ENCODE results near the gene KATNIP. TPM values are rescaled to one million over a fixed set of nuclear protein-coding genes. Genes with fewer than 3 reads are reported as not detected.

KATNIP gene
- total RNA-seq, result 14.2 and 17.0 TPM in 2 replicates

DNA sequence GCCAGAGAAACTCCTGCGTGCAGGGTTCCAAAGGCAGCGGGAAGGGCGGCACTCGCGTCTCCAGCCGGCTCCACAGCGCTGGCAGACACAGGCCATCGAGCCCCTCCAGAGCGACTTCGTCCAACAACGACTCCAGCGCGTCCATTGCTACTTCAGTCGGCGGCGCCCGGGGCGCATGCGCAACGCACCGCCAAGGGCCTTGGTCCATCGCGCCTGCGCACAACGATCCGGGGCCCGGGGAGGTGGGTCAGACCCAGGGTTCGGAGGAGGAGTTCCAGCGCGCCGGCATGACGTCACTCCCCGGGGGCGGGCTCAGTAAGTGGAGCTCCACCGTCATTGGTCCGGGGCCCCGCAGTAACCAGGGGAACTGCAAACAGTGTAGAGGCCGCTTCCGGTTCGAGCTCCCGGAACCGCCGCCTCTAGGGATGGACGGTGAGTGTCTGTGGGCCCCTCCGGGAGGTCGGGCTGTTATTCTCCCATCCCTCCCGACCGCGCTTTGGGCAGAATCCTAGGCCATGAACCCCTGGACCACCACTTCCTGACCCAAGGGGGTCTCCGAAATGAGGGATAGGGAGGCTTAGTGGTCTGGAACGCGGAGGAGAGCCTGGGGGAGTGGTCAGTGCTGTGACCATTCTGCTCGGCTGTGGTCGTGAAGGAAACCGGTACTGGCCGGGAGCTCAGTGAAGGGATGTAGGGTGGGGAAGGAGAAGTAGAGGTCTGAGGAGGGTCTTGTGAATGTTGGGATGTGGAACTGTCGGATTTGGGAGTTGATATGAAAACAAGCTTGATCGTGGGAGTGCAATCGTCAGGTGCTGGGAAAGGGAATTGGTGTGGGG is at the start of gene KATNIP, which contains the start of gene GTF3C1:
KATNIP (plus strand) TSS at position 399 of the 836 bp plus-strand sequence; CDS start at position 426, 27 bp downstream.
GTF3C1 (minus strand) TSS at position 168 of the 836 bp plus-strand sequence; CDS start at position 145, 23 bp downstream.
- Mint-ChIP-seq H3K36me3 (ENCODE audit: low read depth) (peaks cover 15% of the 10 kb centered on the region), H3K27me3 (ENCODE audit: low read depth) (no peaks in the 10 kb centered on the region), H3K4me1 (ENCODE audit: low read depth) (peaks cover 27% of the 10 kb centered on the region), H3K4me3 (ENCODE audit: low read depth) (peak within 1 kb of the TSS; percentile 97), H3K27ac (peak within 1 kb of the TSS; percentile 91), H3K9me3 (no peaks in the 10 kb centered on the region)
- intact Hi-C loops (cut with micrococcal nuclease), result loop anchor here (5.0 kb wide), 1 partner anchor 348 kb away; the partner anchor contains the start of gene KDM8
- peak; percentile 100 for DNase-seq (ENCODE audit: low spot score)

DNA sequence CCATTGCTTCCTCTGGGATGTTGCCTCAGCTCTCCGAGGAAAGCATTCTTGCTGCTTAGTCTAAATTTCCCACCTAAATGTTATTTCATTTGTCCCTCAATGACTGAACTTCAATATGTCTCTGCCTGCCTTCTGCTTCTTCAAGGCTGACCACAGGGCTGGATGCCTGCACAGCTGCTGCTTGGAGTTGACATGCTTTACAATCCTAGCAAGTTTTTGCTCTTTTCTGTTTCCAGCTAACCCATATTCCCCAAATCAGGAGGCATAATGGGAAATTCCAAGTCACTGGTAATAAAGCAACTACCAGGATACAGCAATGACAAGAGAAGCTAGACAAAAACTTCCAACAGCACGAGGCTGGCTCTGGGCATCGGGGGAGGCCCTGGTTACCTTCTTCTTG is 49.1 kb upstream of the KATNIP start:
- Mint-ChIP-seq H3K27me3 (ENCODE audit: low read depth) (no peaks in the 10 kb centered on the region), H3K4me1 (ENCODE audit: low read depth) (no peaks in the 10 kb centered on the region), H3K9me3 (no peaks in the 10 kb centered on the region), H3K36me3 (ENCODE audit: low read depth) (peaks cover 66% of the 10 kb centered on the region), H3K4me3 (ENCODE audit: low read depth) (no peak overlapping the region), H3K27ac (no peak overlapping the region)
- no peak for DNase-seq (ENCODE audit: low spot score)
- intact Hi-C loops (cut with micrococcal nuclease), result no loop called here

DNA sequence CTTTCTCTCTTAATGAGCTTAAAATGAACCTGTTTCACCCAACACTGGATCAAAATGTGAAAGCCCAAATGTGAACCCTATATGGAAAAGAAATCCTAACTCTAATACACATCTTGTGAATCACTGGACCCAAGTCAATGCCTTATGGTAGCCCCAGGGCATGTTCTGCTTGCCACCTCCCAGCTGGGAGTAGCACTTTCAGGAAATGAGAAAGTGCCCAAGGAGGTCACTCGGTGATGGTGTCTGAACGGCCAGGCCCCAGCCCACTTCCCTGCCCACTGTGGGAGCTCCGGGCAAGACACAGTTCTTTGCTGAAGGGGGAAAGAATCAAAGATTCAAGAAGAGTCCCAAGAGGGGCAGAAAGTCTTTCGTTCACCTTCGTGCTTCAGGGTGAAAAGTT is 46.3 kb upstream of the KATNIP start:
- H3K27ac Mint-ChIP-seq, result no peak overlapping the region

DNA sequence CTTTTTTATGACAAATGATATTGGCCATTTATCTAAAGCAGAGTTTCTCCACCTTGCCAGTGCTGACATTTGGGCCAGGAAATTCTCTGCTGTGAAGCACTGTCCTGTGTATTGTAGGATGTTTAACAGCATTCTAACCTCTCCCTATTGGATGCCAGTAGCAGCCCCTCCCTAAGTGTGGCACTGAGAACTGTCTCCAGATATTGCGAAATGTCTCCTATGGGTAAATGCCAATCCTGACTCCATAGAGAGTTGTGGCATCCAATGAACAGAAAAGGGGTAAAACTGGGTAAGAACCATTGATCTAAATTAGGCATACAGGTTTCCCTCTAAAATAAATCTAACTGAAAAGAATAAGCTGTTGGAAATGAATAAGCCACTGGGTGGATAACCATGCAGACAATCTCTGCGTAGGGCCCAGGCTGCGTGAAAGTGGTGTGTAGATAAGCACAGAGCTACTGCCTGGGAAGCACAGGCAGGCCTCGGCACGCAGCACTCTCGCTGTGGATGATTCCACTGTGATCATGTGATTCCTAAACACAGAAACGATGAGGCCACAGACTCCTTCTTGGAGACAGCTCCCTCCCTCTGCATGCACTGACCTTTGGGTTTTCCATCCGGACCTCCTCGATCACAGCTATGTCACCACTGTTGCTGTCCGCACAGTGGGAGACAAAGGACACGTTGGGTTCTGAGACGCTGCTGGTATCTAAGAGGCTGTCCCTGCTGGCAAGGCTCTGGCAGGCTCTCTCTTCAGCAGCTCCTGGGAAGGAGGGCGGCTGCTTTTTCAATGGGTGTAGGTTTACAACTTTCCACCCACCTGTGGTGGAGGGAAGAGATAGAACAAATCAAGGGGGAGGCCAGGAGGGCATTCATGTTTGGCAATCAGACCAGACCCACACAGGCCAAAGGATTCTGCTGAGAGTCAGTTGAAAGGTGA is 44.4 kb upstream of the KATNIP start:
- Mint-ChIP-seq H3K36me3 (ENCODE audit: low read depth) (peaks cover 64% of the 10 kb centered on the region), H3K27ac (no peak overlapping the region), H3K27me3 (ENCODE audit: low read depth) (no peaks in the 10 kb centered on the region), H3K4me1 (ENCODE audit: low read depth) (no peaks in the 10 kb centered on the region), H3K4me3 (ENCODE audit: low read depth) (no peak overlapping the region), H3K9me3 (no peaks in the 10 kb centered on the region)
- DNase-seq (ENCODE audit: low spot score), result no peak
- intact Hi-C loops (cut with micrococcal nuclease), result no loop called here

More for the DNA sequence above, 46.3 kb upstream of the KATNIP start:
- intact Hi-C loops (cut with micrococcal nuclease), result no loop called here
- H3K9me3 Mint-ChIP-seq, result no peaks in the 10 kb centered on the region
- peaks cover 69% of the 10 kb centered on the region for H3K36me3 Mint-ChIP-seq (ENCODE audit: low read depth)
- no peak for DNase-seq (ENCODE audit: low spot score)
- no peaks in the 10 kb centered on the region for H3K4me1 Mint-ChIP-seq (ENCODE audit: low read depth)
- H3K27me3 Mint-ChIP-seq (ENCODE audit: low read depth), result no peaks in the 10 kb centered on the region
- H3K4me3 Mint-ChIP-seq (ENCODE audit: low read depth), result no peak overlapping the region

DNA sequence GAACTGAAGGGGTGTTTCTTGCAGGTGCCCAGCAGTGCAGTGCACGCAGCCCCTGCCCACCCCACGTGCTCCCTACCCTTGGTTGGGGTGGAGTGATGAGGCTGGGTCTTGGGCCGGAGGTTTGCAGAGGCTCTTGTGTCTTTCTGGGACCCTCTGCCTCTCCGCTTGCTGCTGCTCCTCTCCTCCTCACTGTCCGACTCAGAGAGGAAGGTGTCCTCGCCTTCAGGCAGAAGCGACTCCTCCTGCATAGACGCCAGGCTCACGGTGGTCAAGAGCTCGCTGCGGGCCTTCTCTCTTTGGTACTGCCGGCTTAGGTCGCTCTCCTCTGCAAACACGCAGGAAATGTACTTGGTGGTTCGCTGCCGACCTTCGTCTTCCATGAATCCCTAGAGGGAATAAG is 43.2 kb upstream of the KATNIP start:
- H3K9me3 Mint-ChIP-seq, result no peaks in the 10 kb centered on the region
- peaks cover 60% of the 10 kb centered on the region for H3K36me3 Mint-ChIP-seq (ENCODE audit: low read depth)
- H3K4me3 Mint-ChIP-seq (ENCODE audit: low read depth), result no peak overlapping the region
- no peaks in the 10 kb centered on the region for H3K27me3 Mint-ChIP-seq (ENCODE audit: low read depth)
- H3K4me1 Mint-ChIP-seq (ENCODE audit: low read depth), result no peaks in the 10 kb centered on the region
- no peak overlapping the region for H3K27ac Mint-ChIP-seq
- intact Hi-C loops (cut with micrococcal nuclease), result no loop called here
- no peak for DNase-seq (ENCODE audit: low spot score)

DNA sequence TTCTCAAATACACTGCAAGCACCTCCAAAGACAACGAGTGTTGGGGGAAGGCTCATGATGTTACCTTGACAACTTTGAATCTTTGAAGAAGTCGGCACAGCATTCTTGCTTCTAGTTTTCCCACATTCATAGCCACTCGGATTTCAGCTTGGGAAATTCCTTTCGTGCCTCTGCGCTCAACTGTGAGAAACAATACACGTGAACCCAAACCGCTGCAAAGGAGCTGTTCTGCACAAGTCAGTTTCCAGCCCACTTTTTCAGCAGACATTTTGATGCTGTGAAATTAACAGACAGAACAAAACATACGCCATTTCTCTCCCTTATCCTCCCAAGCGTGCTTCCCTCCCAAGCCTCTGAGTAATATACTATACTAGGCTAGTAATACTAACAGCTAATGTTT is 41.5 kb upstream of the KATNIP start:
- Mint-ChIP-seq H3K27ac (no peak overlapping the region), H3K27me3 (ENCODE audit: low read depth) (no peaks in the 10 kb centered on the region), H3K36me3 (ENCODE audit: low read depth) (peaks cover 51% of the 10 kb centered on the region), H3K4me3 (ENCODE audit: low read depth) (no peak overlapping the region), H3K9me3 (no peaks in the 10 kb centered on the region), H3K4me1 (ENCODE audit: low read depth) (no peaks in the 10 kb centered on the region)
- DNase-seq (ENCODE audit: low spot score), result no peak
- intact Hi-C loops (cut with micrococcal nuclease), result no loop called here

DNA sequence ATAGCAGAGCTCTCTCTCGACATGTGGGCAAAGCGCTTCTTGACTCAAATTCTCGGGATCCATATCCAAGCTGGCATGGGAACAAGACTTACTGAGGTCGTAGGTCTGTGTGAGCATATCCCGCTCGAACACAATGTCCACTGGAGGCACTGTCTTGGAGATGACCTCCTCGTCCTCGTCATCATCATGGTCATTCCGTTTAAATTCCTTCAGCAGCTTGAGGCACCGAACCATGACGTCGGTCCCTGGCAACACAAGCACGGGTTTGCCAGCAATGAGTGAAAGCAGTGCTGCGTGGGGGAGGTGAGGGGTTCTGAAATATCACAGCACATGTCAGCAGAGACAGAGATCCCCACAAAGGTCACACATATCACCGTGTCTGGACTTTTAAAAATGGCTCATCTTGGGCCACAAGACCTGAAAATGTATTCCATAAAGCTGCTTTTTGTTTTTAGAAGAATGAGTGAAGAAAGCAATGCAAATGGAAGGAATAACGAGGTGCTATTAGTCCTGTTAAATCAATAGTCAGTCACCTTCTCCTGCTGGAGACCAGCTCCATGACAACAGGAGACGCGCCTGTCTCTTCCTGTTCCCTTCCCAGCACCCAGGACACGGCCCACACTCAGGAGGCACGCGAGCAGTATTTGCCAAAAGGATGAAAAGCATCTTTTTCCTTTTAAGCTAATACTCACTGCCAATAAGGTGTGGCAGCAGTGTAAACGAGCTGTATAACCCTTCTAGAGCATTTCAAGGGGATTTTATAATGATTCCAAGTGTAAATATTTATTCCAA is 38.1 kb upstream of the KATNIP start:
- no peak for DNase-seq (ENCODE audit: low spot score)
- Mint-ChIP-seq H3K4me3 (ENCODE audit: low read depth) (no peak overlapping the region), H3K9me3 (no peaks in the 10 kb centered on the region), H3K27me3 (ENCODE audit: low read depth) (no peaks in the 10 kb centered on the region), H3K36me3 (ENCODE audit: low read depth) (peaks cover 36% of the 10 kb centered on the region), H3K4me1 (ENCODE audit: low read depth) (no peaks in the 10 kb centered on the region), H3K27ac (no peak overlapping the region)
- intact Hi-C loops (cut with micrococcal nuclease), result no loop called here

DNA sequence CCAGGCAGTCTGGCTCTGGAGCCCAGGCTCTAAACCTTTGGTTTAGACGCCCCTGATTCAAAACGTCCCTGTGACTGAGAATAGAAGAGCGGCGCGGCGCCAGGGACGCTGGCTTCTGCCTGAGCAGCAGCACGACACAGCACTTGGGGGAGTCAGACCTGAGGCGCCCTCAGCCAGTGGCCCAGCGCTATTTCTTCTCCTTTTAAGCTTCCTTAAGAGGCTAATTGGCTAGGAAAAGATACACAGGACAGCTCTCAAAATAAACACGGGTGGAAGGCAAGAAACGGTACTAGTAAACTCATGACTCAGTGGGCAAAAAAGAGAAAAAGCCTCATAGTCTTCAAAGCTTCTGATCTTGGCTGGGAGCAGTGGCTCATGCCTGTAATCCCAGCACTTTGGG is 35.1 kb upstream of the KATNIP start:
- Mint-ChIP-seq H3K36me3 (ENCODE audit: low read depth) (peaks cover 25% of the 10 kb centered on the region), H3K4me1 (ENCODE audit: low read depth) (no peaks in the 10 kb centered on the region), H3K9me3 (no peaks in the 10 kb centered on the region), H3K27ac (no peak overlapping the region), H3K4me3 (ENCODE audit: low read depth) (no peak overlapping the region), H3K27me3 (ENCODE audit: low read depth) (no peaks in the 10 kb centered on the region)
- DNase-seq (ENCODE audit: low spot score), result no peak
- intact Hi-C loops (cut with micrococcal nuclease), result no loop called here

DNA sequence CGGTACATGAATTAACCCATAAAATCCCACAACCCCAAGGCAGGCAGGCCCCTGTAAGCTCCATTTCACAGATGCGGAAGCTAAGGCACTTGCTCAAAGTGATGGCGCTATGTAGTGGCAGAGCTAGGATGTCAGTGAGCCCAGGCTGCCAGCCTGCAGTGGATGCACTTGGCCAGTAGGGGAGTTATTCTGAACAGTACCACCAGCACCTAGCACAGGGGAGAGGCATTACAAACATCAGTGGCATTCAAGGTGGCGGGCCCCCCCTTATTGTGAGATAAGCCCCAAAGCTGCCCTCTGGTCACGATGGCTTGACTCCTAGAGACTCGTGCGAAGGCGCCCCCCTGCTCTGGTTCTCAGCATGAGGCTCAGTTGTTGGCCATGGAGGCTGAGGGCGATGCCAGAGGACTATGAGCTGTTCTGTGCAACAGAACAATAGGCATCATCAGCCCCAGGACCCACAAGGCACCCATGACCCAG is 34.0 kb upstream of the KATNIP start:
- Mint-ChIP-seq H3K9me3 (no peaks in the 10 kb centered on the region), H3K27ac (no peak overlapping the region), H3K27me3 (ENCODE audit: low read depth) (no peaks in the 10 kb centered on the region), H3K4me1 (ENCODE audit: low read depth) (no peaks in the 10 kb centered on the region), H3K36me3 (ENCODE audit: low read depth) (peaks cover 20% of the 10 kb centered on the region), H3K4me3 (ENCODE audit: low read depth) (no peak overlapping the region)
- intact Hi-C loops (cut with micrococcal nuclease), result no loop called here
- DNase-seq (ENCODE audit: low spot score), result no peak

DNA sequence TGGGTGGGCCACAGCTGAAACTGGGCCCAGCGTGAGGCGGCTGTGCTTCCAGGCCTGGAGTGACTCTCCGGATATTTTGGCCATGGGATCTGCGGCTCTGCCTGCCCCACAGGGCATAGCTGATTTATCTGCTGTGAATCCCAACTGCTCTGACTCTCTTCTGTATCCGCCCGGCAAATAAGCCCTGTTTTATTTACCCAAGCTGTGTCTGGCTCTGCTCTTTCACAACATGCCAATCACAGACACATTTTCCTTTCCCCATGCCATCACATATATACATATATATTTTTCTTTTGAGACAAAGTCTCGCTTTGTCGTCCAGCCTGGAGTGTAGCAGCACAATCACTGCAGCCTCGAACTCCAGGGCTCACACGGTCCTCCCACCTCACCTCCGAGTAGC is 33.6 kb upstream of the KATNIP start:
- no peak for DNase-seq (ENCODE audit: low spot score)
- no peaks in the 10 kb centered on the region for H3K4me1 Mint-ChIP-seq (ENCODE audit: low read depth)
- H3K27me3 Mint-ChIP-seq (ENCODE audit: low read depth), result no peaks in the 10 kb centered on the region

DNA sequence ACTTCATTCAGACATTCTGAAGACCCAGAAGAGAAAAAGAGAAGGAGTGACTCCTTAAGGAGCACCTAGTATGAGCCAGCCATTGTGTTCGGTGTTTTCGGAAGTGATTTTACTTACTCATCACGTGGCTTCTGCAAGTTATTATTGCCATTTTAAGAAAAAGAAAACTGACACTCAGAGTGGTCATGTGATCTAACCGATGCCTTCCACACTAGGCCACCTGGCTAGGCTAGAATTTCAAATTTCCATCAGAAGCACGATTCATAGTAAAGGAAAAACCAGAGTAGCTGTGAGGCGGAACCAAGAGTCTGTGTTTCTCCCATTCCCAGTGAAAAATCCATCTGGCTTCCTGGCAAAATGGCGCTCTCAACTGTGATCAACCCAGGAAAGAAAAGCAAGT is 32.3 kb upstream of the KATNIP start:
- Mint-ChIP-seq H3K36me3 (ENCODE audit: low read depth) (peaks cover 19% of the 10 kb centered on the region), H3K4me1 (ENCODE audit: low read depth) (no peaks in the 10 kb centered on the region), H3K9me3 (no peaks in the 10 kb centered on the region), H3K4me3 (ENCODE audit: low read depth) (no peak overlapping the region), H3K27ac (no peak overlapping the region), H3K27me3 (ENCODE audit: low read depth) (no peaks in the 10 kb centered on the region)
- intact Hi-C loops (cut with micrococcal nuclease), result no loop called here
- no peak for DNase-seq (ENCODE audit: low spot score)

More for the DNA sequence above, 33.6 kb upstream of the KATNIP start:
- intact Hi-C loops (cut with micrococcal nuclease), result no loop called here
- Mint-ChIP-seq H3K27ac (no peak overlapping the region), H3K36me3 (ENCODE audit: low read depth) (peaks cover 18% of the 10 kb centered on the region), H3K4me3 (ENCODE audit: low read depth) (no peak overlapping the region), H3K9me3 (no peaks in the 10 kb centered on the region)

DNA sequence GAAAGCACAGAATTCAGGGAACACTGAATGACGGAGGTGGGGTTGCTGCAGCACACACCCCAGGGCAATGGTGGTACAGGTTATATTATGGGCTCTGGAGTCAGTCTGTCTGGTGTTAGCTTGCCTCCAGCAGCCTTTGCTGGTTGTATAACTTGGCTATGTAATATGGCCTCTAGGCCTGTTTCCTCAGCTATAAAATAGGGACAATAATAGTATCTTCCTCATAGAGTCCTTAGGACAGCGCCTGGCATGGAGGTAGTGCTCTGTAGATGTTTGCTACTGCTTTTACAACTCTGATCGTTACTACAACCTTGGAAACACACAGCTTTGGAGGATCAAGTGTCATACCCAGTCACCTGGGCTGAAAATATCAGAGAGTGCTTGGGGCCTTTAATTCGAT is 31.7 kb upstream of the KATNIP start:
- H3K9me3 Mint-ChIP-seq, result no peaks in the 10 kb centered on the region
- no peak overlapping the region for H3K4me3 Mint-ChIP-seq (ENCODE audit: low read depth)
- no peaks in the 10 kb centered on the region for H3K4me1 Mint-ChIP-seq (ENCODE audit: low read depth)
- H3K36me3 Mint-ChIP-seq (ENCODE audit: low read depth), result peaks cover 23% of the 10 kb centered on the region
- intact Hi-C loops (cut with micrococcal nuclease), result no loop called here
- no peaks in the 10 kb centered on the region for H3K27me3 Mint-ChIP-seq (ENCODE audit: low read depth)
- no peak for DNase-seq (ENCODE audit: low spot score)
- no peak overlapping the region for H3K27ac Mint-ChIP-seq

Data from activated T-helper 2 cell treated with anti-CD3 and anti-CD28 coated beads, Interferon-gamma antibody, Interleukin-2, Interleukin-4, amounts not matched to agents 10 μg/mL and 5 μg/mL and 100 μg/mL, durations not matched to agents 14 hours and 24 hours and 36 hours (primary cell).